GM19238 (cell line): ENCODE results near the gene ATRIP.
"Not testable (repeated sequence)": the region's sequence is repeated elsewhere in the genome, so short reads cannot be mapped to it uniquely, and the experiment has no call there.

Experiments
- DNase-seq: peaks from one replicate; pipeline ENCODE4 v3.0.0; 2011; ENCODE audit warnings: low spot score; ENCODE audit not compliant: insufficient read length

Gene ATRIP

GRCh38 chr3:48467473-48468267, 21.1 kb downstream of the ATRIP start:
- no peak for DNase-seq

GRCh38 chr3:48468329-48468731, 21.8 kb downstream of the ATRIP start:
- no peak for DNase-seq

GRCh38 chr3:48469046-48469915, 22.7 kb downstream of the ATRIP start:
- no peak for DNase-seq

- no peak for DNase-seq
Observed at GRCh38 chr3:48470286-48470685, 23.7 kb downstream of the ATRIP start.

- no peak for DNase-seq
Observed at GRCh38 chr3:48472673-48472922, 26.1 kb downstream of the ATRIP start.

GRCh38 chr3:48472923-48473616, 26.5 kb downstream of the ATRIP start:
- DNase-seq: peak; percentile 91

GRCh38 chr3:48473617-48473952, 27.0 kb downstream of the ATRIP start:
- no peak for DNase-seq

- DNase-seq: not testable (repeated sequence)
Observed at GRCh38 chr3:48474031-48474430, 27.5 kb downstream of the ATRIP start.

- DNase-seq: no peak
Observed at GRCh38 chr3:48474619-48475018, 28.1 kb downstream of the ATRIP start.

- no peak for DNase-seq
Observed at GRCh38 chr3:48475188-48475587, 28.7 kb downstream of the ATRIP start.

GRCh38 chr3:48476426-48477053, 30.0 kb downstream of the ATRIP start:
- no peak for DNase-seq

GRCh38 chr3:48477959-48478520, 31.5 kb downstream of the ATRIP start:
- DNase-seq: no peak

- DNase-seq: no peak
Observed at GRCh38 chr3:48478626-48479555, 32.4 kb downstream of the ATRIP start.

GRCh38 chr3:48480891-48481290, 34.4 kb downstream of the ATRIP start:
- DNase-seq: not testable (repeated sequence)

- not testable (repeated sequence) for DNase-seq
Observed at GRCh38 chr3:48482822-48483221, 36.3 kb downstream of the ATRIP start.

- no peak for DNase-seq
Observed at GRCh38 chr3:48486952-48487351, 40.4 kb downstream of the ATRIP start.

GRCh38 chr3:48492461-48493202, 46.1 kb downstream of the ATRIP start:
- no peak for DNase-seq

GRCh38 chr3:48493203-48493501, 46.6 kb downstream of the ATRIP start:
- no peak for DNase-seq

- no peak for DNase-seq
Observed at GRCh38 chr3:48500656-48501055, 54.1 kb downstream of the ATRIP start.

GRCh38 chr3:48501196-48501595, 54.7 kb downstream of the ATRIP start:
- DNase-seq: no peak
